GM19025 (cell line): Measurements from ENCODE around the gene PRKG1.
"Not testable (repeated sequence)": the region's sequence is repeated elsewhere in the genome, so short reads cannot be mapped to it uniquely, and the experiment has no call there.

ENCODE experiments used
- ATAC-seq: cut with Tn5 transposase; IDR thresholded peaks from one replicate; pipeline ENCODE4 v1.9.1; 2021; ENCODE audit warnings: mild to moderate bottlenecking, low read depth, moderate library complexity; ENCODE audit not compliant: unreplicated experiment

Gene PRKG1

DNA sequence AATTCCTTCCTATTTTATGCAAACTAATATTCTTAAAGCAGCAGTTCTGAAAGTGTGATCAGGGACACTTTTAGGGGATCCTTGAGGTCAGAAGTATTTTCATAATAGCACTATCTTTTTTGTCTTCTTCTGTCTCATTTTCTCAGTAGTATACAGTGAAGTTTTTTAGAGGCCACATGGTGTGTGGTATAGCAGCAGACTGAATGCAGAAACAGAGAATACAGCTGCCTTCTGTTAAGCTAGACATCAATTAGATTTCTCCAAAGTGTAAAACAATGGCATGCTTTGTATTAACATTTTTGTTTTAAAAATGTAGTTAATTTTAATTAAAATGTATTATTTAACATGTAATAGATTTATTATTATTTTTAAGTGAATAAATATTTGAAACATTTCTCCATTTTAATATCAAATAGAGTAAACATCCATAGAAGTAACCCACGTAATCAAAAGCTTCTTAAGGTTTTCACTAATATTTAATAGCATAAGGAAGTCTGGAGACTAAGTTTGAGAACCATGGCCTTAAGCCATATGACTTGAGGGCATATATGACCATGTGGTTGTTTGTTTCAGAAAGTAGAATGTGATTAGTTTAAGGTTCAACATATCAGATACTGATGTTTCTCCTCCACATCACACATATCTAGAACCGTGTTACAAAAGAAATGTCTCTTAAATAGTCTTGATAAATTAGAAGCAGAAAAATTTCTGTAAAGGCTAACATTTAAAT is 94.0 kb downstream of the PRKG1 start:
- ATAC-seq, result no peak

DNA sequence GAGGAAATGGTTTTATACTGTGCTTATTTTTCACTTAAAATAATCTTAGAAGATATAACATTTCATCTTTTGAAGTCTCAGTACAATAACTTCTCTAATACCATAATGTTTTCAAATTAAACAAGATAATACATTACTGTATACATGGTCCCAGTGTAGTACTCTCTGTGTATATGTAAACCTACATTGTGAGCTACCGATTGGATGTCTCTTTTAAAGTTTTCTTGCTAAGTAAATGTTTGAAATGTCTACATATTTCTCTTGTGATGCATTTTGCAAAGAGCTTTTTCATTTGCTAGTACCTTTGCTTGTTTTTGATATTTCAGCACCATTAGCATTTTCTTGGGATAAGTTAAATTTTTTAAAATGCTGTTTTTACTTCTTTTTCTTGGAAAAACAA is 94.8 kb downstream of the PRKG1 start:
- ATAC-seq, result no peak

- ATAC-seq, result no peak
Measured at GRCh38 chr10:51170518-51171245, 96.4 kb downstream of the PRKG1 start.

GRCh38 chr10:51171946-51172345 is 97.7 kb downstream of the PRKG1 start:
- ATAC-seq, result no peak

DNA sequence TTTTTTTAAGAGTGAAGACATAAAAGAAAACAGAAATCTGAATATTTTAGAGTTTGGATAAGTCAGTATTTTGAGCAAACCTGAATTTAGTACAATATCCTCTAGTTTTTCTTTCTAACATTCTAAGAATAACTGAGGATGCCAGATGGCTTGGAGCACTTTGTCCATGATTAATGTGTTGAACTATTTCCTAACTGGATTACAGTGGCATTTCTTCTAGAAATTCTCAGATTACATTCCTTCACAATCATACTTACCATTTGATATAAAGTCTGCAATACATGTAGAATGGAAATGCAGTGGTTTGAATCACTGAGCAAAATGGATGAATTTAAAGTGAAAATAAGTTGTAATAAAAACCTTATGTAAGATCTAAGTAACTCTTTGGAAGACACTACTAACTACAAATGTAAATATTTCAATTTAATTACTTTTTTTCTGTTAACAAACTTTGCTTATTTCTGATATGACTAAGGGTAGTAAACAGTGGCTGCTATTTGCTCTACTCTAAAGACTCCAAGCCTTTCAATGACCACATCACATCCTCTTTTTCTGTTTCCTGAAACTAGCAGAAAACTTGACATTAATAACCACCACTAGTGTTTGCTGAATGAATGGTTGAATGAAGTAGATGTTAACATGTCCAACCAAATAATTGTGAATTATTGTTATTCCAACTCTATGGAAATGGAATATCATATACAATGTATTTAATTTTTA is 102.8 kb downstream of the PRKG1 start:
- no peak for ATAC-seq

DNA sequence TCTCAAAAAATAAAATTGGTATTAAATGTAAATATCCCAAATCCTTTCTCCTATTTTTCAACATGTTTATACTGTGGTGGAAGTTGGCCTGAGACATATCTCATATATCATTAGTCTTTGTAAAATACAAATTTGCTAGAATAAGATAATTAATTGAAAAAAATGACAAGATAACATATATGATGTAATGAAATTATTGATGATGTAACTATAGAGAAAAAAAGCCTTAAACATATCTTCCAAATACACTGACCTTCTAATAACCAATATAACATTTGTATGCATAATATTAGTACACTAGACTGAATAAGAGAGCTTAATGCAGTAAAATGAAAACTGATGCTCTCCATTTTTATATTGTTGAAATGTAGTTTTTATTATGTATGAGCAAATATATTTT is 104.3 kb downstream of the PRKG1 start:
- ATAC-seq, result no peak

DNA sequence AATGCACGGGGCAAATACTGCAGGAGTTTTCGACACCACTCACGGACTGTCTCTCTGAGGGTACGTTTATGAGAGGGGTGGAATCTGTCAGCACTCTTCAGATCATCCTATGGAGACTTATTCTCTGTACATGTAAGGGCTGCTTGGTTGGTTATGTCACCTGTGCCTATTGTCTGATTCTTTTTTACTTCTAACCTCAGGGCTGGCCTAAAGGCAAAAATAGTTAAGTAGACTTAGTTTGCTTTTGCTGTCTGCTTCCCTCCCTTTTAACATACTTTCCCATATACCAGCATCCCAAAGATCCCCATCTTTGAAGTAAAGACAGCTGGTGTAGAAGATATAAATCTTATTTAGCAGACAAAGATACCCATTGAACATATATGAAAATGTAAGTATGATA is 105.9 kb downstream of the PRKG1 start:
- ATAC-seq, result no peak

- ATAC-seq, result no peak
Measured at GRCh38 chr10:51183783-51184182, 109.5 kb downstream of the PRKG1 start.

GRCh38 chr10:51186361-51186760 is 112.1 kb downstream of the PRKG1 start:
- no peak for ATAC-seq

DNA sequence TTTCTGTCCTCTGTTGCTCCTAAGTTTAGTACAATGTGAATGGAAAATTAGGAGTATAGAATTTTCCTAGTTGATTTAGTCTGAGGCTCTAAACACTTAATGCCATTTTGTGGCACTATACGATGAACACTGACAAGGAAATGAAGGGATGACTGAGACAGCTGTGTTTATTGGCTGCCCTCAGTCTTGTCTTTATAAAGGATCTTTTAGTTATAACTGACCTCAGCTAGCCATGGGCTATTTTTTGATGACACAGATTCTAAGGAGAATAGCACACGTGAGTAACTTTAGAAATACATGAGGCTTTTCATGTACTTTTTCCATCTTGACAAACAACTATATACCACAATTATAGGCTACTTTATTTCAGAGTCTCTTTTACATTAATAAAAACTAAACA is 113.7 kb downstream of the PRKG1 start:
- no peak for ATAC-seq

DNA sequence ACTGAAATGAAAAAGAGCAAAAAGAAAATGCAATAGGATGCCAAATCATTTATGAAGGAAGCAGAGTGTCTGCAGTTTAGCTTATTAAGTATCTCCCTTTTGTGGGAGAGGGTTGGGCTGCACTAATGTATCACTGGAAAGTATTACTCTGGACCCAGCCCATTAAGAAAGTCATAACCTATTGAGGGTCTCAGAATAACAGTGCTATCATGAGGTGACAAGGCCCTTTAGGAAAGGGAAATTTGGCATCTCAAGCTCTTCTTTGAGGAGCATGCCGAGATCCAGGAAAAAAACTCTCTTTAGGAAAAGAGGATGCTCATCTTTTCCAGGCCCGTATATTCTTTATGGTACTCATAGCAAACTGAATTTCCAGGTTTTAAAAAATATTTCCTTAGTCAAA is 114.6 kb downstream of the PRKG1 start:
- no peak for ATAC-seq

DNA sequence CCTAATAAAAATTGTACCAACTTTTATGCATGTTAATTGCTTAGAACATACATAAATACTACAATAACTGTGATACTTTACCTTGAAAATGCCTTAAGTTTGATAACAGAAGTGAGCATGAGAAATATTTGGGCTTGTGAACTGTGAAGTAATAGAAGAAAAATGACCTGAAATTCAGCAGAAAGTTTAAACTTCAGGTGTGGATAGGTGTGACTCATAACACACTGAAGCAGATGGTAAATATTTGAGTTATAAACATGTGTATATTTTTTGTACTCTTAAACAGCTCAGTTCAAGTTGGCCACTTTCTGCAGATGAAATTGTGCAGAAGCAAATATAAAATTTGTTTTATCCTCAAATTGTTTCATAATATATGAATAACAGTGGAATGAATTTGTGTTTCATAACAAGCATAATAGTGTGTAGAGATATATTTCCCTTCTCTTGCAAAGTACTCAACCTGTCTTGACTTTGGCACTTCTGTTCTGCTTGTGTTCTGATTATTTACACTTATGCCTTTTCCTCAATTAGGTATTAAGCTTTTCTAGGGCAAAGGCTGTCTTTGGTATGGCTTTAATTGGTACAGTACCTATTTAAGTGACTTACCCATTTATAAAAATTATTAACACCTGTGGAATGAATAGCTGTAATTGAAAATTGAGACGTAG is 122.4 kb downstream of the PRKG1 start:
- no peak for ATAC-seq

GRCh38 chr10:51198170-51198569 is 123.9 kb downstream of the PRKG1 start:
- ATAC-seq, result no peak

DNA sequence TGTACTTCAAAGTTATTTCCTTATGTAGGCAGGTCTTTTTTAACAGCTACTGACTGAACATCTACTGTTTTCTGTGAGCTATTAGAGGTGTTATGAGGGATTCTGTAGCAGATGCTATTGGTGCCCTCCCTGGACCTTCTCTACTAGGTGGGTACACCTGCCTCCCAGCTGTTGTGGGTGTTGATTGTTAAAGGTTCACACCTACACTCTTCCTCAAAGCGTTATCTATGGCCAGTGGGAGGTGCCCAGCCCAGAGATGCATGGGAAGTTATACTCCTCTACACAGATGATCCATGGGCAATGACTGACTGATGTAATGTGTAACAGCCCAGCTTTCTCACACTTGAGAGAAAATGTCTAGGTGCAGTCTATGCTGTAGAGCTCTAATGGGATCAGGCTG is 127.7 kb downstream of the PRKG1 start:
- no peak for ATAC-seq

DNA sequence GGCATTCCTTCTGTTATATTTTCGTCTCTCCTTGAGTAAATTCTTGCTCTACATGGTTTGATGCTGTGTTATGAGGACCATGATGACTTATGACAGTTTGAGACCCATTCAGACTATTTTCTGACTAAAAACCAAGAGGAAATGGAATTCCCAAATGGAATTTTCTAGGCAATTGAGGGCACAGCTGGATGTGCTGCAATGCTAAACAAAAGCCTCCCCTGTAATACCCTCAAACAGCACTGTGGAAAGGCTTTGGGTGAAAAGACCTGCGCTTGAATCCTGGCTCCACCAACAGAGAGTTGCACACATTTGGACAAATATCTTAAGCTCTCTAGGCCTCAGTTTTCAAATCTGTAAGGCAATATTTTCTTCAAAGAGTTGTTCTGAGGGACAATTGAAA is 129.1 kb downstream of the PRKG1 start:
- no peak for ATAC-seq

DNA sequence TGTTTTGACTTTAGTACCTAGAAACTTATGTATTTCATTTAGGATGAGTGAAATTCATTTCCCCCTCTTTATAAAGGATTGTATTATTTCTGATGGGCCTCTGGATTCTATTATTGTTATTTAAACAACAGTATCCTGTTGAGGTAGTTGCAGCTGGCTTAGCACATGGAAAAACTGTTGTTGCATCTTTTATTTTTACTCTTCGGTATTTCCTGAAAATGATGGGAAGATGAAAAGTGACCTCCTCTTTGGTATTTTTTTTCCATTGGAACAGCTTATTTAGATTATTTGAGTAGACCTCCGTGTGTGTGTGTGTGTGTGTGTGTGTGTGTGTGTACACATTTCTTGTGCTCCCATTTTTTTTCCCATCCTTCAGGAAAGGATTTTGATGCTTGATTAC is 129.8 kb downstream of the PRKG1 start:
- no peak for ATAC-seq

DNA sequence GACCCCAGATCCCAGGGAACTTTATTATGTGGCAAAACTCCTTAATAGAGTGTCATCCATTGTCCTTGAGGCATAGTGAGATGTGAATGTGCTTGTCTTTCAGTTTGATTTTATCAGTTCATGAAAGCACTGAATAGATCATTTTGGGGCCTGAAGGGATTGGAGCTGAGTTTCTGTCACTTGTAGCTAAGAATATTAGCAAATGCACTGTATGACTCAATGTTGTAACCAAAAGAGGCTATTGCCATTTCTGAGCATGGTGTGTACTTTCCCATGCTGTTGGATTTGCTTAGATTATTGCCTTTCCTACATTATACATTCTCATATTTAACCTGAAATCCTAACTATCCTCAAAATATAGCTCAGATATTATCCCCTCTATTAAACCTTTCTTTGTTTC is 130.4 kb downstream of the PRKG1 start:
- no peak for ATAC-seq

DNA sequence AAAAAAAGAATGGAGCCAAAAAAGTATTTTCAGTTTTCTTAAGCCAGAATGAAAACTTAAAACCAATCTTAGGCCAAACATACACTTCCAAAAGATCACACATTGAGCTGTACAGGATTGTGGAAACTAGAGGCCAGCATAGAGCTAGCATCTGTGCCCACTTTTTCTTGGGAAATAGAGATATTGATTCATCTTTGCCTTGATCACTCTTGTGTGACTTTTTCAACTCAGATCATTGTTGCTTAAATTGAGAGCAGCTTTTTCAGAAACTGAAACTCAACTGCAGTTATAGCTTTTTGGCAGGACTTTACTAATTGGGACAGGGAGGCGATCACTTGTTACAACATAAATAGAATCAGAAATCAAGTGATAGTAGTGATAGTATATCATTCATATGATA is 132.2 kb downstream of the PRKG1 start:
- ATAC-seq, result no peak

DNA sequence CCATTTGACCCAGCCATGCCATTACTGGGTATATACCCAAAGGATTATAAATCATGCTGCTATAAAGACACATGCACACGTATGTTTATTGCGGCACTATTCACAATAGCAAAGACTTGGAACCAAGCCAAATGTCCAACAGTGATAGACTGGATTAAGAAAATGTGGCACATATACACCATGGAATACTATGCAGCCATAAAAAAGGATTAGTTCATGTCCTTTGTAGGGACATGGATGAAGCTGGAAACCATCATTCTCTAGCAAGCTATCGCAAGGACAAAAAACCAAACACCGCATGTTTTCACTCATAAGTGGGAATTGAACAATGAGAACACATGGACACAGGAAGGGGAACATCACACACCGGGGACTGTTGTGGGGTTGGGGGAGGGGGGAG is 138.7 kb downstream of the PRKG1 start:
- not testable (repeated sequence) for ATAC-seq

GRCh38 chr10:51214207-51215196 is 140.2 kb downstream of the PRKG1 start:
- ATAC-seq, result no peak
